Gastrocnemius medialis (tissue), 4 donors: ENCODE measurements around the gene CENPS. TPM values are rescaled to one million over a fixed set of nuclear protein-coding genes. Genes with fewer than 3 reads are reported as not detected.

Source experiments
- ATAC-seq, 2 donors: fragments of 150-250 bp; one replicate each; pipeline ENCODE4 v1.9.1; 2016
- DNase-seq, 2 donors: peaks; one replicate each; pipeline ENCODE4 v3.0.0-alpha.2; 2019
- H3K27ac ChIP-seq, 4 donors: fragments of 200-600 bp; sonication (generic); 1 replicate in 1 of 4; 2 replicates in 3 of 4; pipeline ENCODE4 v1.5.1; 2016 to 2018; ENCODE audit warnings: mild to moderate bottlenecking in 2 of 4, moderate library complexity in 1 of 4
- H3K27me3 ChIP-seq, 3 donors: fragments of 200-600 bp; sonication (generic) in 2 of 3; 1 replicate in 1 of 3; 2 replicates in 2 of 3; pipeline versions ENCODE4 v1.5.1 to v1.6.0; 2016 to 2019; ENCODE audit warnings: mild to moderate bottlenecking in 1 of 3, moderate library complexity in 1 of 3
- H3K36me3 ChIP-seq, 2 donors: fragments of 200-600 bp; sonication (generic) in 1 of 2; one replicate each; pipeline ENCODE4 v1.5.1; 2017 to 2018
- H3K4me1 ChIP-seq, 2 donors: fragments of 200-600 bp; sonication (generic) in 1 of 2; one replicate each; pipeline ENCODE4 v1.5.1; 2016 to 2017; ENCODE audit warnings: mild to moderate bottlenecking in 2 of 2
- H3K4me3 ChIP-seq, 4 donors: fragments of 200-600 bp; sonication (generic) in 3 of 4; 1 replicate in 1 of 4; 2 replicates in 3 of 4; pipeline ENCODE4 v1.5.1; 2016 to 2019; ENCODE audit warnings: mild to moderate bottlenecking in 2 of 4
- H3K9me3 ChIP-seq, 3 donors: fragments of 200-600 bp; sonication (generic) in 2 of 3; 1 replicate in 1 of 3; 2 replicates in 2 of 3; pipeline ENCODE4 v1.5.1; 2016 to 2019
- POLR2A ChIP-seq, 2 donors: fragments of 450-650 bp; IDR thresholded peaks; one replicate each; pipeline ENCODE4 v1.6.1; 2017; ENCODE audit warnings: antibody characterized with exemption in 2 of 2, mild to moderate bottlenecking in 2 of 2, moderate library complexity in 2 of 2
- in situ Hi-C, 4 donors: fragments of 200-750 bp; cut with MboI; loops; one replicate each; pipeline versions ENCODE4 v1.15.0 to v1.8.0; 2017; ENCODE audit warnings: low sequenced_read_pairs in 4 of 4
- intact Hi-C: fragments of 100-400 bp; cut with DNase I; formaldehyde crosslinking; loops from one replicate; pipeline ENCODE4 v1.15.1; 2023; ENCODE audit warnings: low total_unique reads
- total RNA-seq, 4 donors: library from RNA; depleted of rRNA; stranded (reverse); fragments of >200 nt; gene quantifications; one replicate each; pipeline versions ENCODE4 v1.1.0 to v1.2.3, GENCODE V29; 2016
- TF ChIP-seq, protein P1 (sequence below), 5 experiments: fragments of 450-650 bp in 3 of 5; fragments of 200-600 bp in 2 of 5; sonication (generic) in 2 of 5; IDR thresholded peaks in 4 of 5; conservative IDR thresholded peaks in 1 of 5; 1 replicate in 4 of 5; 2 replicates in 1 of 5; pipeline ENCODE4 v1.5.1; 2016 to 2019; ENCODE audit warnings: antibody characterized with exemption in 5 of 5, mild to moderate bottlenecking in 3 of 5, moderate library complexity in 3 of 5

Gene CENPS
- total RNA-seq, 4 donors from 2014 or later, result 0.42 to 3.8 (median 2.9) TPM

DNA sequence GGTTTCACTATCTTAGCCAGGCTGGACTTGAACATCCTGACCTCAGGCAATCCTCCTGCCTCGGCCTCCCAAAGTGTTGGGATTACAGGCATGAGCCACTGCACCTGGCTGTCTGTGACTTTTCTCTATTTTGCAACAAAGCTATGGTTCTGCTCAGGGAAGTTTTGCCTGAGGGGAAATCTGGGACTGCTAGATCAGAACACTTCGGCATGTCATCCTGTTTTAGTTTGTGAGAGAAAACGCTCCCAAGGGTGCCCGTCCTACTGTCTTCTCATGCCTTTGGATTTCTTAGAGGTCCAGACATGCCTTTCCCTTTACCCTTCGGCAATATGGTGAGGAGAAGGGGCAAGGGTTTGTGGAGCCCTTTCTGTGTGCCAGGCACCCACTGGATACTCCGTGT lies 14.0 kb downstream of the CENPS start:
- DNase-seq (no peak), ATAC-seq (no peak)
- Histone ChIP-seq H3K36me3 (no peaks in the 10 kb centered on the region), H3K27me3 (no peaks in the 10 kb centered on the region), H3K27ac (no peak overlapping the region), H3K4me3 (no peak overlapping the region), H3K9me3 (no peaks in the 10 kb centered on the region), H3K4me1 (no peaks in the 10 kb centered on the region)
- no peak for TF ChIP-seq POLR2A (IDR thresholded peaks at IDR 0.05)
- TF ChIP-seq, protein P1, sequence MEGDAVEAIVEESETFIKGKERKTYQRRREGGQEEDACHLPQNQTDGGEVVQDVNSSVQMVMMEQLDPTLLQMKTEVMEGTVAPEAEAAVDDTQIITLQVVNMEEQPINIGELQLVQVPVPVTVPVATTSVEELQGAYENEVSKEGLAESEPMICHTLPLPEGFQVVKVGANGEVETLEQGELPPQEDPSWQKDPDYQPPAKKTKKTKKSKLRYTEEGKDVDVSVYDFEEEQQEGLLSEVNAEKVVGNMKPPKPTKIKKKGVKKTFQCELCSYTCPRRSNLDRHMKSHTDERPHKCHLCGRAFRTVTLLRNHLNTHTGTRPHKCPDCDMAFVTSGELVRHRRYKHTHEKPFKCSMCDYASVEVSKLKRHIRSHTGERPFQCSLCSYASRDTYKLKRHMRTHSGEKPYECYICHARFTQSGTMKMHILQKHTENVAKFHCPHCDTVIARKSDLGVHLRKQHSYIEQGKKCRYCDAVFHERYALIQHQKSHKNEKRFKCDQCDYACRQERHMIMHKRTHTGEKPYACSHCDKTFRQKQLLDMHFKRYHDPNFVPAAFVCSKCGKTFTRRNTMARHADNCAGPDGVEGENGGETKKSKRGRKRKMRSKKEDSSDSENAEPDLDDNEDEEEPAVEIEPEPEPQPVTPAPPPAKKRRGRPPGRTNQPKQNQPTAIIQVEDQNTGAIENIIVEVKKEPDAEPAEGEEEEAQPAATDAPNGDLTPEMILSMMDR (IDR thresholded peaks at IDR 0.05 in 4 of 5, conservative IDR thresholded peaks at IDR 0.05 in 1 of 5), result no peak
- in situ Hi-C loops (loop anchor here in 1 of 4 donors (25.0 kb wide), 1 partner anchor 807 kb away; no protein-coding TSS in a partner anchor), intact Hi-C loops (no loop called here)

DNA sequence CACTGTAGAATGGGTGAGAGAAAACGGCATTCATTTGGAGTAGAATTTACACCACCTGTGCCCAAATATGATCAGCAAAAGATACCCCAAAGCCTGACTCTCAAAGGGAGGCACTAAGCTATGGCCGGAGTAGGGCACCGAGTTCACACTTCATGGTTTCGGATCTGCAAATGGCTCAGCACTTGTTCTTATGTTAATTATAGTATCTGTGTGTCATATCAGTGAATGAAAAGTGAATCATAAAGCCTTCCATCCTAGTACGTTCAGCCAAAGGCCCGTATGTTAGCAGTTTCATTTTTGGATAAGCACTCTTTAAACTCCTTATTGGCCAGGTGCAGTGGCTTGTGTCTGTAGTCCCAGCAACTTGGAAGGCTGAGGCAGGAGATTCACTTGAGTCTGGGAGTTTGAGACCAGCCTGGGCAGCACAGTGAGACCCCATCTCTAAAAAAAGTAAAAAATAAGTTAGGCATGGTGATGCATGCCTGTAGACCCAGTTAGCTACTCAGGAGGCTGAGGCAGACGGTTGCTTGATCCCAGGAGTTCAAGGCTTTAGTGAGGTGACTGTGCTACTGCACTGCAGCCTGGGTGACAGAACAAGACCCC lies 14.7 kb downstream of the CENPS start:
- DNase-seq, result no peak
- intact Hi-C loops, result no loop called here
- no peak for TF ChIP-seq POLR2A (IDR thresholded peaks at IDR 0.05)
- TF ChIP-seq, protein P1 (IDR thresholded peaks at IDR 0.05 in 4 of 5, conservative IDR thresholded peaks at IDR 0.05 in 1 of 5), result no peak
- in situ Hi-C loops, result loop anchor here in 1 of 4 donors (25.0 kb wide), 1 partner anchor 808 kb away; no protein-coding TSS in a partner anchor
- Histone ChIP-seq H3K4me3 (no peak overlapping the region), H3K27me3 (peaks cover 2 to 3% (median 2%) of the 10 kb centered on the region in 3 donors), H3K36me3 (no peaks in the 10 kb centered on the region), H3K27ac (no peak overlapping the region), H3K4me1 (no peaks in the 10 kb centered on the region), H3K9me3 (no peaks in the 10 kb centered on the region)
- no peak for ATAC-seq

DNA sequence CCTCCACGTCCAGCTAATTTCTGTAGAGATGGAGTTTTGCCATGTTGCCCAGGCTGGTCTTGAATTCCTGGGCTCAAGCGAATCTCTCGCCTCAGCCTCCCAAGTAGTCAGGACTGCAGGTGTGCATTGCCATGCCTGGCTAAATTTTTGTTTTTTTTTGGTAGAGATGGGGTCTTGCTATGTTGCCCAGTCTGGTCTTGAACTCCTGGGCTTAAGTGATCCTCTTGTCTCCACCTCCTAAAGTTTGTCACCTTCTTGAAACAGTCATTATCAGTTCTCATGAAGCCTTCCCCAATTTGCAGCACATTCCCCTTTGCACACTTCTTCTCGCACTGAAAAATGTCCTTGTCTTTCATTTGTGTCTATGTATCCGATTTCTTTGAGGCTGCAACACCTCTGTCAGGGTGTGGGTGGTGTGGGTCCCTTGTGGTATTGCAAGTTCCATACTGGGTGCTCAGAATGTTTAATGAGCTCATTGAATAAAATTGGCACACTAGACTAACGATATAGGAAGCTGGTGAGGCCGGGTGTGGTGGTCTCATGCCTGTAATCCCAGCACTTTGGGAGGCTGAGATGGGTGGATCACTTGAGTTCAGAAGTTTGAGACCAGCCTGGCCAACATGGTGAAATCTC lies 16.7 kb downstream of the CENPS start:
- DNase-seq, result no peak
- intact Hi-C loops, result no loop called here

DNA sequence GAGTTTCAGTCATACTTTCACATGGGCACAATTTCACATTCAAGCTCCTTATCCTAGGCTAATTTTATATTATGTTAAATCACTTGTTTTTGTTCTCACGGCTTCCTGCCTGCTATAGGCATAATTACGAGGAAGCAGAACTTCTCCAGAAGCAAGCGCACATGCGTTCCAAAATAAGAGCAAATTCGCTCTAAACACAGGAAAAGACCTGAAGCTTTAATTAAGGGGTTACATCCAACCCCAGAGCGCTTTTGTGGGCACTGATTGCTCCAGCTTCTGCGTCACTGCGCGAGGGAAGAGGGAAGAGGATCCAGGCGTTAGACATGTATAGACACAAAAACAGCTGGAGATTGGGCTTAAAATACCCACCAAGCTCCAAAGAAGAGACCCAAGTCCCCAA lies 19.5 kb downstream of the CENPS start, which contains the start of gene CORT:
CORT (plus strand) TSS at position 281 of the 400 bp plus-strand sequence. CDS start 193 bp downstream, outside the sequence.
- in situ Hi-C loops, result loop anchor here in 1 of 4 donors (25.0 kb wide), 1 partner anchor 812 kb away; no protein-coding TSS in a partner anchor
- Histone ChIP-seq H3K27me3 (peaks cover 9 to 10% (median 9%) of the 10 kb centered on the region in 3 donors), H3K36me3 (no peaks in the 10 kb centered on the region), H3K4me3 (no peak within 1 kb of the TSS), H3K9me3 (no peaks in the 10 kb centered on the region), H3K4me1 (no peaks in the 10 kb centered on the region), H3K27ac (no peak within 1 kb of the TSS)
- ATAC-seq, result no peak
- intact Hi-C loops, result no loop called here
- no peak for DNase-seq
- TF ChIP-seq, protein P1 (IDR thresholded peaks at IDR 0.05 in 4 of 5, conservative IDR thresholded peaks at IDR 0.05 in 1 of 5), result no peak
- TF ChIP-seq POLR2A (IDR thresholded peaks at IDR 0.05), result no peak

More for the DNA sequence above, 16.7 kb downstream of the CENPS start:
- H3K27ac ChIP-seq, result no peak overlapping the region
- ATAC-seq, result no peak
- in situ Hi-C loops, result loop anchor here in 1 of 4 donors (25.0 kb wide), 1 partner anchor 810 kb away; no protein-coding TSS in a partner anchor
- no peaks in the 10 kb centered on the region for H3K4me1 ChIP-seq
- H3K9me3 ChIP-seq, result no peaks in the 10 kb centered on the region
- H3K36me3 ChIP-seq, result no peaks in the 10 kb centered on the region
- peaks cover 9 to 10% (median 9%) of the 10 kb centered on the region in 3 donors for H3K27me3 ChIP-seq
- no peak for TF ChIP-seq POLR2A (IDR thresholded peaks at IDR 0.05)
- TF ChIP-seq, protein P1 (IDR thresholded peaks at IDR 0.05 in 4 of 5, conservative IDR thresholded peaks at IDR 0.05 in 1 of 5), result no peak
- H3K4me3 ChIP-seq, result no peak overlapping the region
